ENCODE measurements around the gene TMEM123. TPM values are rescaled to one million over a fixed set of nuclear protein-coding genes. Genes with fewer than 3 reads are reported as not detected.
A peak's percentile ranks its signal among the peaks of the same experiment; 100 is the strongest.

TMEM123 gene
- total and polyA plus RNA-seq, 2 donors (not counting 1 experiment from before 2014, with no cell fraction given) = 36.7 to 422 TPM

- Histone ChIP-seq H3K79me2 (ENCODE audit: control insufficient read depth, insufficient read depth, low read length) (peaks cover 45% of the 10 kb centered on the region), H3K4me3 (ENCODE audit: control extremely low read depth in 1 of 5, extremely low read depth in 1 of 5, insufficient read depth in 1 of 5, low read depth in 2 of 5, low read length in 4 of 5) (peak overlapping the region; percentile 83 to 98 (median 91)), H2AFZ (ENCODE audit: insufficient read depth, low read depth, low read length, poor library complexity, severe bottlenecking) (peak overlapping the region; percentile 85), H3K9me3 (ENCODE audit: control extremely low read depth in 1 of 3, control insufficient read depth in 2 of 3, insufficient read depth in 1 of 3, low read length in 2 of 3) (no peaks in the 10 kb centered on the region), H3K4me2 (replicated peaks; ENCODE audit: low read depth, low read length, poor library complexity, severe bottlenecking) (peak overlapping the region; percentile 83), H3K36me3 (replicated peaks in 1 of 2; ENCODE audit: control extremely low read depth in 1 of 2, control insufficient read depth in 1 of 2, extremely low read depth in 1 of 2, insufficient read depth in 2 of 2, low read length in 1 of 2) (peaks cover 0 to 12% of the 10 kb centered on the region in 2 experiments), H4K20me1 (ENCODE audit: control insufficient read depth, insufficient read depth, low read length, poor library complexity, severe bottlenecking) (peaks cover 11% of the 10 kb centered on the region), H3K4me1 (ENCODE audit: control insufficient read depth in 2 of 2, insufficient read depth in 2 of 2, low read length in 2 of 2) (peaks cover 56 to 59% of the 10 kb centered on the region in 2 donors), H3K9ac (ENCODE audit: low read length) (peak overlapping the region; percentile 80), H3K27me3 (replicated peaks in 1 of 4; ENCODE audit: control extremely low read depth in 1 of 4, control insufficient read depth in 3 of 4, insufficient read depth in 4 of 4, low read length in 3 of 4) (no peaks in the 10 kb centered on the region), H3K27ac (ENCODE audit: low read length in 2 of 2) (peak overlapping the region; percentile 82 to 87)
- DNase-seq (peak; percentile 88), ATAC-seq (ENCODE audit: low read depth) (peak; percentile 58)
- H3K4me3 Mint-ChIP-seq = peak overlapping the region; percentile 98
- H3K27ac Mint-ChIP-seq = peak overlapping the region; percentile 98
- TF ChIP-seq CTCF (IDR thresholded peaks at IDR 0.05) (no peak), EZH2 (IDR thresholded peaks at IDR 0.05; ENCODE audit: borderline replicate concordance, insufficient read depth, low read depth, low read length, poor library complexity, severe bottlenecking) (no peak)
- no peaks in the 10 kb centered on the region for H3K27me3 Mint-ChIP-seq
- WGBS (ENCODE audit: insufficient coverage) = under 1% methylated on average over 48 of the region's 55 CpGs
- H3K9me3 Mint-ChIP-seq (ENCODE audit: insufficient read depth) = no peaks in the 10 kb centered on the region
- intact Hi-C loops (cut with micrococcal nuclease) = loop anchor here (1.0 to 10.0 kb wide), 7 partner anchors 43 to 537 kb away; partner anchors contain the start of genes ANGPTL5, BIRC2, BIRC3 and CEP126
- POLR2A ChIA-PET = interaction anchor here (1.0 to 1.4 kb wide), 5 partner anchors 15 to 58 kb away, joined by 3 to 8 read pairs (median 3); no protein-coding TSS in a partner anchor
- H3K4me1 Mint-ChIP-seq = peaks cover 73% of the 10 kb centered on the region
- CTCF ChIA-PET = interaction anchor here (0.9 to 3.9 kb wide), 21 partner anchors 8 to 162 kb away, joined by 3 to 26 read pairs (median 4); no protein-coding TSS in a partner anchor
Measured at GRCh38 chr11:102451681-102452460, 694 bp downstream of the TMEM123 start.

Measured in B cell (primary cell).